ENCODE results near the gene CYP2E1. TPM values are rescaled to one million over a fixed set of nuclear protein-coding genes. Genes with fewer than 3 reads are reported as not detected.

Gene CYP2E1
- polyA plus RNA-seq, 1 of the 3 experiments (the other 2 are of a cell fraction): 0.61 TPM

GRCh38 chr10:133511408-133511807 is 15.8 kb upstream of the CYP2E1 start (continued):
- TF ChIP-seq FOSL2 (IDR thresholded peaks at IDR 0.05; ENCODE audit: borderline replicate concordance, low read depth) (no peak), FOXJ3 (CRISPR knock-in tag; IDR thresholded peaks at IDR 0.05) (no peak), TAF1 (IDR thresholded peaks at IDR 0.05; ENCODE audit: borderline replicate concordance, low read depth, low read length) (no peak), EZH2phosphoT487 (IDR thresholded peaks at IDR 0.05; ENCODE audit: borderline replicate concordance, low read depth) (no peak)

- H4K20me1 ChIP-seq (ENCODE audit: insufficient read depth): no peaks in the 10 kb centered on the region
- no peak for TF ChIP-seq EZH2phosphoT487 (IDR thresholded peaks at IDR 0.05; ENCODE audit: borderline replicate concordance, low read depth)
- TF ChIP-seq PBX3 (IDR thresholded peaks at IDR 0.05): no peak
- no peak for TF ChIP-seq TCF12 (IDR thresholded peaks at IDR 0.05)
- TF ChIP-seq RCOR1 (IDR thresholded peaks at IDR 0.05; ENCODE audit: low read length): no peak
- no peak for TF ChIP-seq TAF1 (IDR thresholded peaks at IDR 0.05; ENCODE audit: borderline replicate concordance, low read depth, low read length)
- no peak for TF ChIP-seq CHD2 (IDR thresholded peaks at IDR 0.05; ENCODE audit: low read length, partially characterized antibody)
- no peak for TF ChIP-seq IRF3 (IDR thresholded peaks at IDR 0.05; ENCODE audit: low read depth, low read length)
- no peak for TF ChIP-seq MAX (IDR thresholded peaks at IDR 0.05; ENCODE audit: low read depth)
- TF ChIP-seq SMC3 (IDR thresholded peaks at IDR 0.05; ENCODE audit: low read depth, low read length): no peak
- TF ChIP-seq NRF1 (IDR thresholded peaks at IDR 0.05; ENCODE audit: low read depth, low read length): no peak
- no peak for TF ChIP-seq POLR2AphosphoS5 (IDR thresholded peaks at IDR 0.05; ENCODE audit: low read depth, low read length)
- no peak for TF ChIP-seq ELF1 (IDR thresholded peaks at IDR 0.05)
- no peak for TF ChIP-seq FOXJ3 (CRISPR knock-in tag; IDR thresholded peaks at IDR 0.05)
- CTCF ChIA-PET: no interaction called here
- 10% methylated on average over 4 of the region's 4 CpGs for WGBS (ENCODE audit: low lambda C conversion rate)
- H3K9me3 ChIP-seq: no peaks in the 10 kb centered on the region
- no peaks in the 10 kb centered on the region for H3F3A ChIP-seq (replicated peaks; ENCODE audit: insufficient read depth)
- no peaks in the 10 kb centered on the region for H3K79me2 ChIP-seq (ENCODE audit: insufficient read depth)
- no peaks in the 10 kb centered on the region for H3K9me2 ChIP-seq
- H3K27me3 ChIP-seq (ENCODE audit: insufficient read depth): no peaks in the 10 kb centered on the region
- DNase-seq: no peak
- H2AFZ ChIP-seq (ENCODE audit: low read depth): no peak overlapping the region
- no peak overlapping the region for H3K4me3 ChIP-seq (ENCODE audit: low read depth in 2 of 2, low read length in 1 of 2)
- POLR2A ChIA-PET: no interaction called here
- H3K4me2 ChIP-seq: no peak overlapping the region
- no peaks in the 10 kb centered on the region for H3K4me1 ChIP-seq (ENCODE audit: control insufficient read depth in 1 of 2, insufficient read depth in 2 of 2, low read depth in 1 of 2, low read length in 1 of 2)
- H3K9ac ChIP-seq: no peak overlapping the region
- H3K27ac ChIP-seq (ENCODE audit: low read depth in 2 of 2, low read length in 1 of 2): no peak overlapping the region
- H3K36me3 ChIP-seq (replicated peaks in 1 of 2; ENCODE audit: control insufficient read depth in 1 of 2, insufficient read depth in 2 of 2, low read length in 1 of 2): no peaks in the 10 kb centered on the region
These were observed 15.1 kb upstream of the CYP2E1 start for GRCh38 chr10:133511907-133512528.
